Caco-2 (cell line): ENCODE measurements around the gene SDHC. TPM values are rescaled to one million over a fixed set of nuclear protein-coding genes. Genes with fewer than 3 reads are reported as not detected.
"Not testable (repeated sequence)": the region's sequence is repeated elsewhere in the genome, so short reads cannot be mapped to it uniquely, and the experiment has no call there.

Experiments
- BruUV-seq: library from RNA; stranded (reverse); fragments of 400-500 nt; replicated peaks from 2 replicates; lab custom pipeline; 2021; lab: Mats Ljungman, UMichigan
- CTCF ChIA-PET: fragments of 300-600 bp; sonication (Branson Sonifier 250); formaldehyde crosslinking; loops from one replicate; lab custom pipeline; 2022; ENCODE audit warnings: antibody characterized with exemption; lab: Charles Lee
- POLR2A ChIA-PET: fragments of 300-600 bp; sonication (Branson Sonifier 250); formaldehyde crosslinking; loops from one replicate; lab custom pipeline; 2022; ENCODE audit warnings: antibody characterized with exemption; lab: Charles Lee
- DNase-seq, 2 experiments: peaks; one replicate each; pipeline versions ENCODE4 v3.0.0 to v3.0.0-alpha.2; 2020 to 2022
- H3K27me3 ChIP-seq: replicated peaks from 2 replicates; pipeline ENCODE4 v1.6.0; 2011; ENCODE audit warnings: low read length; ENCODE audit not compliant: control insufficient read depth, insufficient read depth
- H3K36me3 ChIP-seq: 2 replicates; pipeline ENCODE4 v1.5.1; 2011; ENCODE audit warnings: low read length; ENCODE audit not compliant: control insufficient read depth, insufficient read depth
- H3K4me1 ChIP-seq: fragments of 250-450 bp; sonication (Bioruptor Pico); 2 replicates; pipeline ENCODE4 v1.5.1; 2020; ENCODE audit warnings: mild to moderate bottlenecking
- H3K4me3 ChIP-seq: 2 replicates; pipeline ENCODE4 v1.5.1; 2011; ENCODE audit warnings: low read depth, mild to moderate bottlenecking, control low read depth, low read length
- H3K9me3 ChIP-seq: fragments of 250-450 bp; sonication (Bioruptor Pico); 2 replicates; pipeline ENCODE4 v1.5.1; 2020; ENCODE audit warnings: mild to moderate bottlenecking, moderate library complexity
- H3K27ac Mint-ChIP-seq: one replicate; pipeline ENCODE4 v1.8.0; 2022; ENCODE audit warnings: mixed read lengths; ENCODE audit not compliant: unreplicated experiment
- H3K27me3 Mint-ChIP-seq: one replicate; pipeline ENCODE4 v1.8.0; 2022; ENCODE audit warnings: mixed read lengths; ENCODE audit not compliant: insufficient read depth, unreplicated experiment
- H3K36me3 Mint-ChIP-seq: one replicate; pipeline ENCODE4 v1.8.0; 2022; ENCODE audit warnings: mild to moderate bottlenecking, mixed read lengths; ENCODE audit not compliant: insufficient read depth, unreplicated experiment
- H3K4me1 Mint-ChIP-seq: one replicate; pipeline ENCODE4 v1.8.0; 2022; ENCODE audit warnings: low read depth, mixed read lengths; ENCODE audit not compliant: unreplicated experiment
- H3K4me3 Mint-ChIP-seq: one replicate; pipeline ENCODE4 v1.8.0; 2022; ENCODE audit warnings: mild to moderate bottlenecking, moderate library complexity, mixed read lengths; ENCODE audit not compliant: unreplicated experiment
- H3K9me3 Mint-ChIP-seq: one replicate; pipeline ENCODE4 v1.8.0; 2022; ENCODE audit warnings: mixed read lengths; ENCODE audit not compliant: unreplicated experiment
- CTCF ChIP-seq, 2 experiments: fragments of 200-600 bp in 1 of 2; IDR thresholded peaks; 1 replicate in 1 of 2; 2 replicates in 1 of 2; pipeline versions ENCODE4 v1.5.1 to v1.8.0; 2011 to 2022; ENCODE audit warnings: antibody characterized with exemption in 1 of 2, control low read depth in 1 of 2, inconsistent platforms in 1 of 2, low read depth in 1 of 2, low read length in 1 of 2, mild to moderate bottlenecking in 1 of 2, moderate library complexity in 1 of 2; ENCODE audit not compliant: insufficient read depth in 1 of 2, severe bottlenecking in 1 of 2, unreplicated experiment in 1 of 2
- intact Hi-C: fragments of 100-400 bp; cut with micrococcal nuclease; formaldehyde crosslinking; loops from one replicate; pipeline ENCODE4 v1.10.0; 2022; ENCODE audit not compliant: unreplicated experiment
- total RNA-seq: library from RNA; stranded (reverse); gene quantifications from 2 replicates; pipeline ENCODE4 v1.2.3, GENCODE V29; 2022

Gene SDHC
- total RNA-seq, 1 experiment from 2014 or later, result 261 TPM

- no TSS peak for BruUV-seq
- no peaks in the 10 kb centered on the region for H3K27me3 Mint-ChIP-seq
- POLR2A ChIA-PET, result no interaction called here
Observed at GRCh38 chr1:161311595-161312181, 2.5 kb upstream of the SDHC start.

GRCh38 chr1:161313554-161314200 lies 504 bp upstream of the SDHC start:
- ChIA-PET CTCF (interaction anchor here (1.0 to 1.8 kb wide), 6 partner anchors 61 to 147 kb away, joined by 3 to 12 read pairs (median 4); partner anchors contain the start of genes NDUFS2, PPOX and TOMM40L), POLR2A (interaction anchor here (0.6 to 2.0 kb wide), 11 partner anchors 23 to 293 kb away, joined by 3 to 22 read pairs (median 3); partner anchors contain the start of genes F11R, NDUFS2, TOMM40L and USF1)
- no peaks in the 10 kb centered on the region for H3K4me1 Mint-ChIP-seq
- no peak for TF ChIP-seq CTCF (IDR thresholded peaks at IDR 0.05; ENCODE audit: insufficient read depth in 1 of 2, low read depth in 1 of 2, low read length in 1 of 2, severe bottlenecking in 1 of 2, unreplicated experiment in 1 of 2)
- Histone ChIP-seq H3K27me3 (no peaks in the 10 kb centered on the region), H3K4me3 (peak overlapping the region; percentile 66), H3K36me3 (no peaks in the 10 kb centered on the region), H3K4me1 (peaks cover 4% of the 10 kb centered on the region; the same call in 1 of the 2 replicates), H3K9me3 (no peaks in the 10 kb centered on the region)
- no peaks in the 10 kb centered on the region for H3K27me3 Mint-ChIP-seq
- BruUV-seq, result TSS peak; percentile 95
- H3K9me3 Mint-ChIP-seq, result no peaks in the 10 kb centered on the region
- peaks cover 13% of the 10 kb centered on the region for H3K36me3 Mint-ChIP-seq
- DNase-seq, result peak in 1 of 2 experiments; percentile 11
- intact Hi-C loops, result loop anchor here (1.0 kb wide), 2 partner anchors 83 to 88 kb away; no protein-coding TSS in a partner anchor
- H3K4me3 Mint-ChIP-seq, result peak overlapping the region; percentile 91
- H3K27ac Mint-ChIP-seq, result peak overlapping the region; percentile 94

More at GRCh38 chr1:161311595-161312181, 2.5 kb upstream of the SDHC start:
- peaks cover 8% of the 10 kb centered on the region for H3K36me3 Mint-ChIP-seq
- Histone ChIP-seq H3K9me3 (no peaks in the 10 kb centered on the region), H3K36me3 (no peaks in the 10 kb centered on the region), H3K4me1 (peaks cover 7% of the 10 kb centered on the region; the same call in 1 of the 2 replicates), H3K4me3 (no peak overlapping the region), H3K27me3 (no peaks in the 10 kb centered on the region)
- no peak overlapping the region for H3K27ac Mint-ChIP-seq
- no peak for DNase-seq
- H3K4me1 Mint-ChIP-seq, result no peaks in the 10 kb centered on the region
- CTCF ChIA-PET, result no interaction called here
- no peak for TF ChIP-seq CTCF (IDR thresholded peaks at IDR 0.05; ENCODE audit: insufficient read depth in 1 of 2, low read depth in 1 of 2, low read length in 1 of 2, severe bottlenecking in 1 of 2, unreplicated experiment in 1 of 2)
- intact Hi-C loops, result no loop called here
- no peaks in the 10 kb centered on the region for H3K9me3 Mint-ChIP-seq
- H3K4me3 Mint-ChIP-seq, result no peak overlapping the region

GRCh38 chr1:161315841-161316674 lies 1.9 kb downstream of the SDHC start:
- H3K27me3 Mint-ChIP-seq, H3K4me3 Mint-ChIP-seq, H3K9me3 Mint-ChIP-seq, H3K9me3 ChIP-seq, H3K36me3 ChIP-seq, H3K4me3 ChIP-seq, DNase-seq, BruUV-seq, H3K4me1 ChIP-seq, H3K4me1 Mint-ChIP-seq, H3K27ac Mint-ChIP-seq, intact Hi-C loops, H3K27me3 ChIP-seq, CTCF ChIA-PET: not testable (repeated sequence)
- POLR2A ChIA-PET, result interaction anchor here (0.7 to 0.8 kb wide), 2 partner anchors 83 to 91 kb away, joined by 3 to 7 read pairs; partner anchors contain the start of gene TOMM40L
- H3K36me3 Mint-ChIP-seq, result peaks cover 18% of the 10 kb centered on the region
